ENCODE measurements around the gene TMEM14A. TPM values are rescaled to one million over a fixed set of nuclear protein-coding genes. Genes with fewer than 3 reads are reported as not detected.
A peak's percentile ranks its signal among the peaks of the same experiment; 100 is the strongest.

Gene TMEM14A, protein sequence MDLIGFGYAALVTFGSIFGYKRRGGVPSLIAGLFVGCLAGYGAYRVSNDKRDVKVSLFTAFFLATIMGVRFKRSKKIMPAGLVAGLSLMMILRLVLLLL
- 30.6 and 31.4 TPM in 2 replicates for total RNA-seq (2012; rRNA removed)

DNA sequence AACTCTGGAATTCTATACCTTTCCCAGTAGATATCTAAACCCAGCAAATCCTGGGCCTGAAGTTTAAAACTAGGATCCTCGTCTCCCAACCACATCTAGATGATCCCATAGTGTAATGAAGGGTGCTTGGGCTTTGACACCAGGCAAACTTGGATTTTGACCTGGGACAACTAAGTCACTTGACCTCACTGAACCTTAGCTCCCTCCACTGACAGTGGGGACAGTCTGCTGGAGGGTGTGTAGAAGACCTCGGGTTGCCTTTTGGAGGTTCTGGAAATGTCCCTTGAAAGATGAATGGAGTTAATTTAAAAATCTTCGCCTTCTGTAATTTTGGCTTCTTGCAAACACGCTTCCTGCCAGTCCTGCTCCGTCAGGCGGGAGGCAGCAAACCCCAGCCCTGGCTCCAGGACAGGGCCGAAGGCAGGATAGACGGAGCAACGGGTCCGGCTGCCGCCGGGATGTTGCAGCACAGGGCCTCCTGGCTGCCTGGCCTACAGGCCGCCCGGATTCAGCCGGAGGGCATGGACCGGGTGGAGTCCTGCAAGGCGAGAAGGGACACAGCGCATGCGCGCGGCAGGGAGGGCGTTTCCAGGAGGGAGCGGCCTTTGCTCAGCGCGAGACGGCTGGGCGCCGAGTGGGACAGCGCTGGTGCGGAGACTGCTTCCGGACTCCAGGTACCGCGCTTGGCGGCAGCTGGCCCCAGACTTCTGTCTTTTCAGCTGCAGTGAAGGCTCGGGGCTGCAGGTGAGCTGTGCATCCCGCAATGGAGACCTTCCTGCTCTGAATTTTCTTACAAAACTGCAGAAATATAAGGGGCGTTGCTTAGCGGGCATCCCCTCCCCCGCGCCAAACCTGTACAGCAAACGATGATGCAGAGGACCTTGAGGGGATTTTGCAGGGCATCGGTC, at the start of gene TMEM14A:
TMEM14A (plus strand) TSS at position 612 of the 908 bp plus-strand sequence. CDS start 5,990 bp downstream, outside the sequence.
- peak within 1 kb of the TSS; percentile 79 for H3K4me3 ChIP-seq (ENCODE audit: low read length)
- no peaks in the 10 kb centered on the region for H3K27me3 ChIP-seq (ENCODE audit: control insufficient read depth, insufficient read depth, low read length)
- H3K4me2 ChIP-seq (ENCODE audit: low read length): peak within 1 kb of the TSS; percentile 87
- H3K9ac ChIP-seq (ENCODE audit: low read depth, low read length): peak within 1 kb of the TSS; percentile 67
- H3K36me3 ChIP-seq (ENCODE audit: insufficient read depth, low read length): peaks cover 16% of the 10 kb centered on the region
- H3K4me1 ChIP-seq (ENCODE audit: control insufficient read depth, insufficient read depth, low read length): peaks cover 31% of the 10 kb centered on the region
- no peaks in the 10 kb centered on the region for H3K9me3 ChIP-seq (replicated peaks; ENCODE audit: low read length)

DNA sequence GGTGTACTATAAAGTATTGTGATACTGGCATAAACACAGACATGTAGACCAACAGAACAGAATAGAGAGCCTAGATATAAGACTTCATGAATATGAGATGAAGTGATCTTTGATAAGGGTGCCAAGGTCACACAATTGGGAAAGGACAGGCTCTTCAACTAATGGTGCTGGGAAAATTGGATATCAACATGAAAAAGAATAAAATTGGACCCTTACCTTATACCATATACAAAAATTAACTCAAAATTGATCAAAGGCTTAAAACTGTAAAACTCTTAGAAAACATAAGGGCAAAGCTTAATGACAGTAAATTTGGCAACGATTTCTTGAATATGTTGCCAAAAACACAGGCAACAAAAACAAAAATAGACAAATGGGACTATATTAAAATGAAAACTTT, 49.3 kb upstream of the TMEM14A start:
- Histone ChIP-seq H3K4me1 (ENCODE audit: control insufficient read depth, insufficient read depth, low read length) (peaks cover 9% of the 10 kb centered on the region), H3K27me3 (ENCODE audit: control insufficient read depth, insufficient read depth, low read length) (no peaks in the 10 kb centered on the region), H3K4me3 (ENCODE audit: low read length) (no peak overlapping the region), H3K4me2 (ENCODE audit: low read length) (no peak overlapping the region), H3K9ac (ENCODE audit: low read depth, low read length) (no peak overlapping the region), H3K9me3 (replicated peaks; ENCODE audit: low read length) (no peaks in the 10 kb centered on the region), H3K36me3 (ENCODE audit: insufficient read depth, low read length) (no peaks in the 10 kb centered on the region)

DNA sequence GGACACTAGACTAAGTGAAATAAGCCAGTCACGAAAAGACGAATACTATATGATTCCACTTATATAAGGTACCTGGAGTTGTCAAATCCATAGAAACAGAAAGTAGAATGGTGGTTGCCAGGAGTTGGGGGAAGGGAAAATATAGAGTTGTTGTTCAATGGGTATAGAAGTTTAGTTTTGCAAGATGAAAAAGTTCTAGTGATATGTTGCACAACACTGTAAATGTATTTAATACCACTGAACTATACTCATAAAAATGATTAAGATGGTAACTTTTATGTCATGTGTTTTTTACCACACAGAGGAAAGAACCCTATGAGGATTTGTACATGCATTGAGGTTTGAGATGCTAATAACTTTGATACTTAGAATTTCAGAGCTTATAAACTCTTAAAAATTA, 48.1 kb upstream of the TMEM14A start:
- Histone ChIP-seq H3K4me2 (ENCODE audit: low read length) (no peak overlapping the region), H3K9ac (ENCODE audit: low read depth, low read length) (no peak overlapping the region), H3K27me3 (ENCODE audit: control insufficient read depth, insufficient read depth, low read length) (no peaks in the 10 kb centered on the region), H3K36me3 (ENCODE audit: insufficient read depth, low read length) (no peaks in the 10 kb centered on the region), H3K4me1 (ENCODE audit: control insufficient read depth, insufficient read depth, low read length) (no peaks in the 10 kb centered on the region), H3K4me3 (ENCODE audit: low read length) (no peak overlapping the region), H3K9me3 (replicated peaks; ENCODE audit: low read length) (no peaks in the 10 kb centered on the region)

DNA sequence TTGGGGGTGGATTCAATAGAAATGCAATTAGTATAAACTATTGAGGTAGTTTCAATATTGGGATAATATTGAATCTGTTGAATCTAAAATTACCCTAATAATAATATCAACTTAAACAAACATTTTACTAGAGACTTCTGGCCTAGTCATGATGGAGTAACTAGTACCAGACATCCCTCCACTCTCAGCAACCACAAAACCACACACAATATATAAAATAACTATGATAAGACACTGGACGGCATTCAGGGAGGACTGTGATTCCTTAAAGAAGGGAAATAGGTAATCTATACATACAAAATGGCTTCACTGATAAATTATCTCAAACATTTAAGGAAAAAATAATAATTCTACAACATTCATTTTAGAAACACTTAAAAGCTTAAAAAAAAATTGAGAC, 38.9 kb upstream of the TMEM14A start:
- no peaks in the 10 kb centered on the region for H3K27me3 ChIP-seq (ENCODE audit: control insufficient read depth, insufficient read depth, low read length)
- no peaks in the 10 kb centered on the region for H3K9me3 ChIP-seq (replicated peaks; ENCODE audit: low read length)
- H3K4me1 ChIP-seq (ENCODE audit: control insufficient read depth, insufficient read depth, low read length): peaks cover 18% of the 10 kb centered on the region
- H3K4me3 ChIP-seq (ENCODE audit: low read length): no peak overlapping the region
- H3K36me3 ChIP-seq (ENCODE audit: insufficient read depth, low read length): no peaks in the 10 kb centered on the region
- no peak overlapping the region for H3K4me2 ChIP-seq (ENCODE audit: low read length)
- H3K9ac ChIP-seq (ENCODE audit: low read depth, low read length): no peak overlapping the region

DNA sequence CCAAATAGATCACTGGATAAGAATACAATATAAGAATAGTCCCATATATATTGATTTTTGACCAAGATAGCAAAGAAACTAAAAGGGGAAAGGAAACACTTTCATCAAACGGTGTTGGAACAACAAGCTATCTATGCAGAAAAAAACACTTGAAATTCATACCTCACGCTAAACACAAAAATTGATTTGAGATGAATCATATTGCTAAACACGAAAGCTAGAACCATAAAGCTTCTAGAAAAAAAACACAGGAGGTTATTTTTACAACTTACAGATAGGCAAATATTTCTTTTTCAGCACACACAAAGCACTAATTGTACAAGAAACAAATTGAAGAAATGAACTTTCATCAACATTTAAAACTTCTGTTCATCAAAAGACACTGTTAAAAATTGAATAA, 36.7 kb upstream of the TMEM14A start:
- peak overlapping the region; percentile 49 for H3K4me2 ChIP-seq (ENCODE audit: low read length)
- no peak overlapping the region for H3K4me3 ChIP-seq (ENCODE audit: low read length)
- peaks cover 18% of the 10 kb centered on the region for H3K4me1 ChIP-seq (ENCODE audit: control insufficient read depth, insufficient read depth, low read length)
- no peaks in the 10 kb centered on the region for H3K9me3 ChIP-seq (replicated peaks; ENCODE audit: low read length)
- peak overlapping the region; percentile 45 for H3K9ac ChIP-seq (ENCODE audit: low read depth, low read length)
- no peaks in the 10 kb centered on the region for H3K36me3 ChIP-seq (ENCODE audit: insufficient read depth, low read length)
- H3K27me3 ChIP-seq (ENCODE audit: control insufficient read depth, insufficient read depth, low read length): no peaks in the 10 kb centered on the region

DNA sequence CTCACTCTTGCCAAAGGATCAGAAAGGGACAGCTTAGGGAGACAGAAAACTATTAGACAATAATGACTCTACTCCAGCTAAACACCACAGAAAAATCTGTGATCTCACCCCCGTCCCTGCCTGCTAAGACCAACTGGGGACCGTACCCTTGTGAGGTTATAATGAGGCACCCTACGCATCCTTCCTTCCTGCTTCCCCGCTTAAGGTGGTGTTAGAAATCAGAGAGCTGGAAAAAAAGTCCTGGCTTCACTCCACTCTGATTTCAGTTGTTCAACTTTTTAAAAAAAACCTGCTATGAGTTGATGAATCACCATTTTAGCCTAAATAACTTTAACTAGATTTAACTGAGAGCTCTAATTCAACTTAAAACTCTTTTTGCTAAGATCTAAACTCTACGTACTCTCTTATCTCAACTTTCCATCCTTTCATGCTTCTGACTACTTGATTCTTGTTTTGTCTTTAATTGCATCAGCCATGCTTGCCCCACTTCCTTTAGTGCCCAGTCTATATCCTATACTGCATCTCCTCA, 35.8 kb upstream of the TMEM14A start:
- peak overlapping the region; percentile 20 for H3K4me3 ChIP-seq (ENCODE audit: low read length)
- H3K4me1 ChIP-seq (ENCODE audit: control insufficient read depth, insufficient read depth, low read length): peaks cover 18% of the 10 kb centered on the region
- no peaks in the 10 kb centered on the region for H3K36me3 ChIP-seq (ENCODE audit: insufficient read depth, low read length)
- H3K27me3 ChIP-seq (ENCODE audit: control insufficient read depth, insufficient read depth, low read length): no peaks in the 10 kb centered on the region
- H3K4me2 ChIP-seq (ENCODE audit: low read length): peak overlapping the region; percentile 49
- H3K9me3 ChIP-seq (replicated peaks; ENCODE audit: low read length): no peaks in the 10 kb centered on the region
- H3K9ac ChIP-seq (ENCODE audit: low read depth, low read length): peak overlapping the region; percentile 45

DNA sequence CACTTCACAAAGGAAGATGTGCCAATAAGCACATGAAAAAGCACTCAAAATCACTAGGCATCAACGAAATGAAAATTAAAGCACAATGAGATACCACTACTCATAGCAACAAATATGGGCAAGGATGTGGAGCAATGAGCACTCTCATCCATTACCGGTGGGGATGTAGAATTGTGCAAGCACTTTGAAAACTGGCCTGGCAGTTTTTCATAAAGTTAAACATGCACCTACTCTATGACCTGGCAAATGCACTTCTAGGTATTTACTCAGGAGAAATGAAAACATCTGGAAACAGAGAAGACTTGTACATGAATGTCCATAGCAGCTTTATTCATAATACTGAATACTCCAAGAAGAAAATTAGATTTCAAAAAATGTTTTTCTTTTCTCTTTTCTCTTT, 34.1 kb upstream of the TMEM14A start:
- H3K4me2 ChIP-seq (ENCODE audit: low read length): no peak overlapping the region
- no peaks in the 10 kb centered on the region for H3K36me3 ChIP-seq (ENCODE audit: insufficient read depth, low read length)
- H3K27me3 ChIP-seq (ENCODE audit: control insufficient read depth, insufficient read depth, low read length): no peaks in the 10 kb centered on the region
- H3K9ac ChIP-seq (ENCODE audit: low read depth, low read length): no peak overlapping the region
- H3K9me3 ChIP-seq (replicated peaks; ENCODE audit: low read length): no peaks in the 10 kb centered on the region
- H3K4me1 ChIP-seq (ENCODE audit: control insufficient read depth, insufficient read depth, low read length): peaks cover 20% of the 10 kb centered on the region
- no peak overlapping the region for H3K4me3 ChIP-seq (ENCODE audit: low read length)

DNA sequence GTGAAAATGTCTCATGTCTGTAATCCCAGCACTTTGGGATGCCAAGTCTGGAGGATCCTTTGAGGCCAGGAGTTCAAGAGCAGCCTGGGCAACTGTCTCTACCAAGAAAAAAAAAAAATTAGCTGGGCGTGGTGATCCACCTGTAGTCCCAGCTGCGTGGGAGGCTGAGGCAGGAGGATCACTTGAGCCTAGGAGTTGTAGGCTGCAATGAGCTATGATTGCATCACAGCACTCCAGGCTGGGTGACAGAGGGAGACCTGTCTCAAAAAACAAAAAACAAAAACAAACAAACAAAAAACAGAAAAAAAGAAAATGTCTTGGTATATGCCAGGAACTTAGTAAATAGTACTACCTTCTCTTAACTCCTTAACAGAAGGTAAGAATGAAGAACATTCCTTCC, 31.4 kb upstream of the TMEM14A start:
- Histone ChIP-seq H3K9ac (ENCODE audit: low read depth, low read length) (no peak overlapping the region), H3K36me3 (ENCODE audit: insufficient read depth, low read length) (no peaks in the 10 kb centered on the region), H3K4me2 (ENCODE audit: low read length) (no peak overlapping the region), H3K4me1 (ENCODE audit: control insufficient read depth, insufficient read depth, low read length) (peaks cover 14% of the 10 kb centered on the region), H3K9me3 (replicated peaks; ENCODE audit: low read length) (no peaks in the 10 kb centered on the region), H3K27me3 (ENCODE audit: control insufficient read depth, insufficient read depth, low read length) (no peaks in the 10 kb centered on the region), H3K4me3 (ENCODE audit: low read length) (no peak overlapping the region)

DNA sequence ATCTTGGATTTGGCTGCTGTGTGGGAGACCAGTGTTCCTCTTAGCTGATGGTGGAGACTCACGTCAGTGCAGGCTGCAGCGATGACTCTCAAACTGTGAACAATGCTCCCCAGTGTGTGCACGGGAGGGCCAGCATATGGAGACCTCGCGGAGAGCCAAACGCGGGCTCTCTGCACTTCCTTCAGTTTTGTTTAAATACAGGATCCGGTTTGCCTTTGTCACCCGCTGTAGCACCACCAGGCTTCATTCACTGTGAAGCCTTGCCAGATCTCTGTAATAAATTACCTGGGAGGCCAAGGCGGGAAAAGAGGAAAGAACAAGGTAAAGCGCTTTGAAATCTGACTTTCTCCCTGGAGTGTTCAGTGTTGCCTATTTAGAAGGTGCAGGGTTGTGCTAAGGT, 30.7 kb upstream of the TMEM14A start:
- Histone ChIP-seq H3K9ac (ENCODE audit: low read depth, low read length) (no peak overlapping the region), H3K4me3 (ENCODE audit: low read length) (no peak overlapping the region), H3K36me3 (ENCODE audit: insufficient read depth, low read length) (no peaks in the 10 kb centered on the region), H3K4me1 (ENCODE audit: control insufficient read depth, insufficient read depth, low read length) (peaks cover 7% of the 10 kb centered on the region), H3K9me3 (replicated peaks; ENCODE audit: low read length) (no peaks in the 10 kb centered on the region), H3K4me2 (ENCODE audit: low read length) (no peak overlapping the region), H3K27me3 (ENCODE audit: control insufficient read depth, insufficient read depth, low read length) (no peaks in the 10 kb centered on the region)

DNA sequence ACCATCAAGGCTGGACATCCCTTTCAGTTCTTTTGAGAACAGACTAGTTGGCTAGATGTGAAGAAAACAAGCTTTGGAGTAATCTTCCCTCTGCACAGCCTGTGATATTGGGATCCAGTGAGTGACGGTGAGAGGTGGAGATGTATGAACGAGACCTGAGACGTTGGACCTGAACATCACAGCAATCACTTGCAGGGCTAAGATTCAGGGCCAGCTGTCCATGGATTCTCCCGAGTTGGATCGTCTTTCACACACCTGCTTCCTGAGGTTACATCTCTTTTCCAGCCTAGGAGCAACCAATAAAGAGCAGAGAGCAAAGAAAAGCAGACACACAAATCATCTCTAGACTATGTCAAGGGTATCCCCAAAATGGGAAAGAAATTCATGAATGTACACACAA, 30.0 kb upstream of the TMEM14A start:
- H3K4me3 ChIP-seq (ENCODE audit: low read length): no peak overlapping the region
- H3K9ac ChIP-seq (ENCODE audit: low read depth, low read length): no peak overlapping the region
- no peaks in the 10 kb centered on the region for H3K36me3 ChIP-seq (ENCODE audit: insufficient read depth, low read length)
- H3K4me2 ChIP-seq (ENCODE audit: low read length): no peak overlapping the region
- H3K9me3 ChIP-seq (replicated peaks; ENCODE audit: low read length): no peaks in the 10 kb centered on the region
- H3K27me3 ChIP-seq (ENCODE audit: control insufficient read depth, insufficient read depth, low read length): no peaks in the 10 kb centered on the region
- peaks cover 5% of the 10 kb centered on the region for H3K4me1 ChIP-seq (ENCODE audit: control insufficient read depth, insufficient read depth, low read length)

DNA sequence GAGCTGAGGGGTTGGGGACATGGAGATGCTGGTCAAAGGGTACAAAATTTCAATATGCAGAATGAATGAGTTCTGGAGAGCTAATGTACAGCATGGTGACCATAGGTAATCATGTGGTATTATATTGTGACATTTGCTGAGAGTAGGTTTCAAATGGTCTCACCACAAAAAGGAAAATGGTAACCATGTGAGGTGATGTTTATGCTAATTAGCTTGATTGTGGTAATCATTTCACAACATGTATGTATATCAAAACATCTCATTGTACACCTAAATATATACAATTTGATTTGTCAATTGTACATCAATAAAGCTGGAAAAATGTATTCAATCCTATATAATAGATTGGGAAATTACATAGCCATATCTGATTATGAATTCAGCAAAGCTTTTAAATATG, 29.5 kb upstream of the TMEM14A start:
- Histone ChIP-seq H3K36me3 (ENCODE audit: insufficient read depth, low read length) (no peaks in the 10 kb centered on the region), H3K27me3 (ENCODE audit: control insufficient read depth, insufficient read depth, low read length) (no peaks in the 10 kb centered on the region), H3K4me1 (ENCODE audit: control insufficient read depth, insufficient read depth, low read length) (peaks cover 5% of the 10 kb centered on the region), H3K4me3 (ENCODE audit: low read length) (no peak overlapping the region), H3K4me2 (ENCODE audit: low read length) (no peak overlapping the region), H3K9ac (ENCODE audit: low read depth, low read length) (no peak overlapping the region), H3K9me3 (replicated peaks; ENCODE audit: low read length) (no peaks in the 10 kb centered on the region)
